RPMI7951 (cell line): ENCODE measurements around the gene GALNT13. TPM values are rescaled to one million over a fixed set of nuclear protein-coding genes. Genes with fewer than 3 reads are reported as not detected.
A peak's percentile ranks its signal among the peaks of the same experiment; 100 is the strongest.

Source experiments
- DNase-seq: peaks from one replicate; pipeline ENCODE4 v3.0.0-alpha.2; 2012; ENCODE audit warnings: low read depth
- total RNA-seq: library from RNA; depleted of rRNA; stranded (reverse); fragments of >200 nt; shearing (Covaris generic); gene quantifications from 2 replicates; pipeline ENCODE4 v1.2.3, GENCODE V29; 2014

Gene GALNT13
- total RNA-seq, 1 experiment from 2014 or later, result not detected

GRCh38 chr2:154125891-154126290 is 254.2 kb downstream of the GALNT13 start:
- peak; percentile 6 for DNase-seq

- peak; percentile 10 for DNase-seq
Observed at GRCh38 chr2:154130821-154131220, 259.1 kb downstream of the GALNT13 start.

DNA sequence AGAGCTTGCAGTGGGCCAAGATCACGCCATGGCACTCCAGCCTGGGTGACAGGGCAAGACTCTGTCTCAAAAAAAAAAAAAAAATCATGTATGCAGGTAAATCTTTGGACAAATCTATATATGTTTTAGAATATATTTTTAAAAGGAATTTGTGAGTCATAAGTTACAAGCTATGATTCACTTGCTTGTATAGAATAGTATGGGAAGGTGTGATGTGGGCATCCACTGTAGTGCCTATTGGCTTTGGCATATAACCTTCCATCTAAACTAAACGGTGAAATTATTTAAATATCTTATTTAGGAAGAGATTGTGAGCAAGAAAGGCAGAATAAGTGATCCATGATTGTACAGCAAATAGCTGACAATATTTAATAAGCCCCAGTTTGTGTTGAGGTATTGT is 261.1 kb downstream of the GALNT13 start:
- DNase-seq, result no peak

DNA sequence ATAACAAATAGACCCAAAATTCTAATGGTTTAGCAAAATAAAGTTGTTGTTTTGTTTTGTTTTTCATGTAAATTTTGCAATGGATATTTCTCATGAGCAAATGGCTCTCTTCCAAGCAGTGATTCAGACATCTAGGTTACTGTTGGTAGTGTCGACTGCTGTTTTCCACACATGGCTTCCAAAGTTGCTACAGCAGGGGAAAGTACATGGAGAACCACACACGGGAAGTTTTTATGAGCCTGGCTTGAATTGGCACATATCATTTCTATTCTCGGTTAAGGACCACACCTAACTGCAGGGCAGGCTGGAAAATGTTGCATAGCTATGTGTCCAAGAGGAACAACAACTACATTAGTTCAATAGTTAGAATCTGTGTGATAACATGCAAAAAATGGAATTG is 262.1 kb downstream of the GALNT13 start:
- peak; percentile 13 for DNase-seq

DNA sequence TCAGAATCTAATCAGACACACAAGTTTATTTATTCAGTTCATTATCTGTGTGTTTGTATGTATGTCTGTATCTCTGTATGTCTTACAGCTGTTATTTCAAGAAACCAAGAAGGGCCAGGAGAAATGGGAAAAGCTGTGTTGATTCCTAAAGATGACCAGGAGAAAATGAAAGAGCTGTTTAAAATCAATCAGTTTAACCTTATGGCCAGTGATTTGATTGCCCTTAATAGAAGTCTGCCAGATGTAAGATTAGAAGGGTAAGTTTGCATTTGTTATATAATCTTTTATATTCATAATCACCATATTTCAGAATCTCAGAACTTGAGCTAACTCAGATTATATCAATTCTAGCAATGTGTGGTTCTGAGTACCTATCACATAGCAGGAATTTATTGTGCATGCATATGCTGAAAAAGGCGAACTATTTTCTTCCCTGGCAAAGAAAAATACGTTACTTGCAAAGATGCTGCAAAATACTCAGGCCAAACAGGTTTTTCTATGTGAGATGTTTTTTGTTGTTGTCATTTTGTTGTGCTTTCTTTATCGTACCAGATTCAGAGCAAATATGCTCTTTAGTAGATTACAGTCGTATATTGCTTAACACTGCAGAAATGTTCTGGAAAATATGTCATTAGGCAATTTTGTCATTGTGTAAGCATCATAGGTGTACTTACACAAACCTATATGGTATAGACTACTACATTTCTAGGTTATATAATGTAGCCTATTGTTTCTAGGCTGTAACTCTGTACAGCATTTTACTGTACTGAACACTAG is 268.7 kb downstream of the GALNT13 start:
- DNase-seq, result no peak

GRCh38 chr2:154142480-154142879 is 270.8 kb downstream of the GALNT13 start:
- DNase-seq, result no peak

DNA sequence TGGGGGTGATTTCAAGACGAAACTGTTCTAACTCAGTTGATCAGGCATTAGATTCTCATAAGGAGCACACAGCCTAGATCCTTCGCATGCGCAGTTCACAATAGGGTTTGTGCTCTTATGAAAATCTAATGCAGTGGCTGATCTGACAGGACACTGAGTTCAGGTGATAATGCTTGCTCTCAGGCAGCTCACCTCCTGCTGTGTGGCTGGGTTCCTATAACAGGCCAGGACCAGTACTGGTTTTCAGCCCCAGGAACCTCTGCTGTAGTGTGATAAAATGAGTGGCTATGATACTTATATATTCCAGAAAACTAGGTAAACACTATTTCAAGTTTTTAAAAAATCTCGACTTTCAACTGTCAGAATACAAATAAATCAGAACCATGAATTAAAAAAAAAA is 271.4 kb downstream of the GALNT13 start:
- no peak for DNase-seq

GRCh38 chr2:154158101-154158500 is 286.4 kb downstream of the GALNT13 start:
- no peak for DNase-seq

DNA sequence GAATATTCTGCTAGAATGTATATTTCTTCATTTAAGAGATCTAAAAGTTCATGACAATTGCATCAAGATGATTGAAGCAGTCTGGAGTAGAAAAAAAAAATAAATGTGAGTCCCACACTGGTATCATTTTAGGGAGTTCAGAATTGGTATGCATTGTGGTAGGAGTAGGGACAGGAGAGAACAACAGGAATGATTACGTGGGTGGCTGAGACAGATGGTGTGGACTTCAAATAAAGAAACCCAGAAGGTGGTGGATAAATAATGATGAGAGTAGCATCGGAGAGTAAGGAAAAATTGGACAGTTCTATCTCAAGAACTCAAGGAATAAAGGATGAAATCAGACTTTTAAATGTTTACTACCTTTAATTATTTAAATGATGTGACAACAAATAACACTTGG is 289.6 kb downstream of the GALNT13 start:
- DNase-seq, result no peak

DNA sequence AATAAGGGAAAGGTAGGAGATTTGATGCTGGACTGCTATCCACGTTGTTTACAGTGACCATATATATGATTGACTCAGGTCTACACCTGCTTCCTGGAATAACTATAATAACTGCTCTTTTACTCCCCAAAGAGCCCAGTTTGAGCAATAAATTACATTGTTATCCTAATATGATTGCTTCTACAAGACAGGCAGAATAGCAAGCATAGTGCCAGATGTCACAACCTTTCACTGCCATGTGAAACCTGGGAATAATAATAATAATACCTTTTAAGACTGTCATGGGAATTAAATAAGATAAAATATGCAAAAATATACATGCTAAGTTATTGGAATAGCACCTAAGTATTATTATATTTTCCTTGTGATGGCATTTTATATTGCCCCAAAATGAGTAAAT is 298.7 kb downstream of the GALNT13 start:
- no peak for DNase-seq

DNA sequence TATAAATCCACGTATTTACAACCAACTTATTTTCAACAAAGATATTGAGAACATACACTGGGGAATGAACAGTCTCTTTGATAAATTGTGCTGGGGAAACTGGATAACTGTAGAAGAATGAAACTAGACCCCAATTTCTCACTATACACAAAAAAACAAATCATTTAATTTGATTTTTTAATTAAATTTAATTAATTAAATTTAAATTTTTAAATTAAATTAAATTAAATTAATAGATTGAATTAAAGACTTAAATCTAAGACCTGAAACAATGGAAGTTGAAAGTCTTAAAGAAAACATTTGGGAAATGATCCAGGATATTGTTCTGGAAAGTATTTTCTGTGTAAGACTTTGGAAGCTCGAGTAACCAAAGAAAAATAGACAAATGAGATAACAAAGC is 301.4 kb downstream of the GALNT13 start:
- DNase-seq, result no peak

- DNase-seq, result no peak
Observed at GRCh38 chr2:154173919-154174318, 302.2 kb downstream of the GALNT13 start.

GRCh38 chr2:154182008-154182407 is 310.3 kb downstream of the GALNT13 start:
- DNase-seq, result no peak

DNA sequence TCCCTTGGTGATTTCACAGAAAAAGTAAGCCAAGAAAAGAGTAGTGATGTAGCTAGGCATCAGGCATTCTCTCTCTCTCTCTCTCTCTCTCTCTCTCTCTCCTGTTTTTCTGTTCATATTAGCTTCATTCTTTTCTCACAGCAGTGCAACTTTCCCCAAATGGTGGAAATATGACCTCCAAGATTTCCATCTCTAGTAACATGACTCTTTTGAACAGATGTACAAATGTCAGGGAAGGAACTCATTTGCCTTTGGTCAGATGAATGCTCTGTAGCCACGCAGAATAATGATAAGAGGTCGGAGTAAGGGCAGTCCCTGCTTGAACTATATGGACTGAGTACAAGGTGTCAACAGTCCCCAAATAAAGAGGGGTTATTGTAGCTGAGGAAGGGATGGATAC is 316.2 kb downstream of the GALNT13 start:
- no peak for DNase-seq

DNA sequence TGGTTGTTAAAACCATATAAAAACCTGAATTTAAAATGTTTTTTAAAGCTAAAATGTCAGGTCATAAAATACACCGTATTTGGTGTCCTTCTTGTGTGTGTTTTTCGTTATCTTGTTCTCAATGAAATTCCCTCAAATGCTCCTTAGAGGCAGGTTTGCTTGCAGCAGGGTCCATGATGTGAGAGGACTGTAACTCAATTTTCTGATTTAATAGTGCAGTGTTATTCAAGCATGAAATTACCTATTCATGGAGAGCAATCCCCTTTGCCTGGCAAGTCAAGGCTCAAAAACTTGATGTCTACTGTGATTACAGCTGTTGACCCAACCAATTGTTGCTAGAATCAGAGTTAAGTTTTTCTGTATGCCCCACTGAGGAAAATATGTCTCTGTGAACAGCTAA is 318.2 kb downstream of the GALNT13 start:
- no peak for DNase-seq

DNA sequence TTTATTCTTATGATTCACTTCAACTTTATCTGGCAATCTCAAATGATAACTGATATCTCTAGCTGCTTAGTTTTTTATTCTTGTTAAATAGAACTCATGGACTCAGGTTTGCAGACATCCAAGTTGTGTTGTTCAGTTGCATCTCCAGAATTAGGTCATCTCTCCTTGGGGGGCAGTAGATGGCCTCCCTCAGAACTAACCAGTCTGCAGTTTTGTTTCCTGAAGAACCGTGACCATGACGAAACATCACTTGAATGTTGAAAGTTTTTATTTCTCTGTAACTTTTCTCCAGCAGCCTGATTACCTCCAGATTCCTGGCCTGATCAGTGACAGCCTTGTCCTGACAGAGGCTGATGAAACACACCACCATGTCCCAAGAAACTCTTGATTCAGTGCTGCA is 321.5 kb downstream of the GALNT13 start:
- DNase-seq, result no peak

GRCh38 chr2:154194909-154195643 is 323.4 kb downstream of the GALNT13 start:
- no peak for DNase-seq

- no peak for DNase-seq
Observed at GRCh38 chr2:154195644-154196195, 324.0 kb downstream of the GALNT13 start.

DNA sequence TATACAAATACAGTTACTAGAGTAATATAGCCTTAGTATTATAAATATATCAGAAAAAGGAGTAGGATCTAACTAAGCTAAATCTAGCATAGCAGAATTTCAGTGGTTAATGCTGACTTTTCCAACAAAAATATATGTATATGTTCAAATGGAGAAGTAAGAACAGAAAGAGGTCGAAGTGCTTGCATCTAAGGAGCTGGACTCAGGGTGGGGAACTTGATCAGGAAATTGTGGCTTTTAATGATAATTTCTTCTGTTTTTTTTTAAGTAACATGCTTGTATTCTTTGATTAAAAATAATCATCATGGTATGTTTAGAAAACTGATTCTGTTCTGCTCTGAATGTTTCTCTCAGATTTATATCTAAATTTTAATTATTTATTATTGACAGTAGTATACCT is 327.1 kb downstream of the GALNT13 start:
- DNase-seq, result no peak

- DNase-seq, result no peak
Observed at GRCh38 chr2:154203206-154203605, 331.5 kb downstream of the GALNT13 start.

- DNase-seq, result no peak
Observed at GRCh38 chr2:154203902-154204301, 332.2 kb downstream of the GALNT13 start.

GRCh38 chr2:154207288-154208047 is 335.7 kb downstream of the GALNT13 start:
- no peak for DNase-seq
